ENCODE results near the gene PRR16. TPM values are rescaled to one million over a fixed set of nuclear protein-coding genes. Genes with fewer than 3 reads are reported as not detected.

Gene PRR16
- total RNA-seq, 1 donor from 2014 or later, result 19.6 TPM

- Histone ChIP-seq H3K4me3 (no peak overlapping the region), H3K36me3 (no peaks in the 10 kb centered on the region), H3K9me3 (no peaks in the 10 kb centered on the region), H3K4me1 (no peaks in the 10 kb centered on the region), H3K27ac (no peak overlapping the region), H3K27me3 (no peaks in the 10 kb centered on the region)
- TF ChIP-seq, protein P1, sequence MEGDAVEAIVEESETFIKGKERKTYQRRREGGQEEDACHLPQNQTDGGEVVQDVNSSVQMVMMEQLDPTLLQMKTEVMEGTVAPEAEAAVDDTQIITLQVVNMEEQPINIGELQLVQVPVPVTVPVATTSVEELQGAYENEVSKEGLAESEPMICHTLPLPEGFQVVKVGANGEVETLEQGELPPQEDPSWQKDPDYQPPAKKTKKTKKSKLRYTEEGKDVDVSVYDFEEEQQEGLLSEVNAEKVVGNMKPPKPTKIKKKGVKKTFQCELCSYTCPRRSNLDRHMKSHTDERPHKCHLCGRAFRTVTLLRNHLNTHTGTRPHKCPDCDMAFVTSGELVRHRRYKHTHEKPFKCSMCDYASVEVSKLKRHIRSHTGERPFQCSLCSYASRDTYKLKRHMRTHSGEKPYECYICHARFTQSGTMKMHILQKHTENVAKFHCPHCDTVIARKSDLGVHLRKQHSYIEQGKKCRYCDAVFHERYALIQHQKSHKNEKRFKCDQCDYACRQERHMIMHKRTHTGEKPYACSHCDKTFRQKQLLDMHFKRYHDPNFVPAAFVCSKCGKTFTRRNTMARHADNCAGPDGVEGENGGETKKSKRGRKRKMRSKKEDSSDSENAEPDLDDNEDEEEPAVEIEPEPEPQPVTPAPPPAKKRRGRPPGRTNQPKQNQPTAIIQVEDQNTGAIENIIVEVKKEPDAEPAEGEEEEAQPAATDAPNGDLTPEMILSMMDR (IDR thresholded peaks at IDR 0.05), result no peak
- TF ChIP-seq POLR2AphosphoS5 (IDR thresholded peaks at IDR 0.05; ENCODE audit: insufficient read depth in 1 of 2, low read depth in 1 of 2), result no peak
- no peak for DNase-seq (ENCODE audit: extremely low spot score in 2 of 2)
- intact Hi-C loops (cut with DNase I), result no loop called here
Observed at GRCh38 chr5:120446068-120446492, 18.0 kb upstream of the PRR16 start.

DNA sequence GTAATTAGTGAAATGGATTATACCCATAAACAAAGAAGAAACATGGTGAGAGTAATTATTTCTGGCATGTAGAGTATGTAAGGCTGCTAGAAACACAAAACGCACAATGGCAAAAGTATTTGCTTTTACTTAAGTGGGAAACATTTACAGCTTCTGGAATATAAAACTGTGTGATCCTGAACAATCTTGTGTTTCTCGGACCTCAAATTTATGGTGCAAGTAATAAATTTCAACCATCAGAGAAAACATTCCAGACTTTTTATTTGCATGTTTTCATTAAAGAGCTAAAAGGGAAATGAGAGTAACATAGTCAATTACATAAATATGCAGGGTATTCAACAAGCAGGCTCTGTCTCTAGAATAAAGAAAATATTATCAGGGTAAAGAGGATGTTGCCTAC is 17.2 kb upstream of the PRR16 start:
- Histone ChIP-seq H3K27ac (no peak overlapping the region), H3K36me3 (no peaks in the 10 kb centered on the region), H3K4me1 (no peaks in the 10 kb centered on the region), H3K9me3 (no peaks in the 10 kb centered on the region), H3K4me3 (no peak overlapping the region), H3K27me3 (no peaks in the 10 kb centered on the region)
- intact Hi-C loops (cut with DNase I), result no loop called here
- no peak for DNase-seq (ENCODE audit: extremely low spot score in 2 of 2)
- TF ChIP-seq POLR2AphosphoS5 (IDR thresholded peaks at IDR 0.05; ENCODE audit: insufficient read depth in 1 of 2, low read depth in 1 of 2) (no peak), POLR2A (IDR thresholded peaks at IDR 0.05) (no peak)
- TF ChIP-seq, protein P1 (IDR thresholded peaks at IDR 0.05), result no peak

GRCh38 chr5:120447706-120448239 is 16.3 kb upstream of the PRR16 start:
- no peak for DNase-seq (ENCODE audit: extremely low spot score in 2 of 2)
- Histone ChIP-seq H3K4me3 (no peak overlapping the region), H3K9me3 (no peaks in the 10 kb centered on the region), H3K4me1 (no peaks in the 10 kb centered on the region), H3K36me3 (no peaks in the 10 kb centered on the region), H3K27me3 (no peaks in the 10 kb centered on the region), H3K27ac (no peak overlapping the region)
- no peak for TF ChIP-seq POLR2AphosphoS5 (IDR thresholded peaks at IDR 0.05; ENCODE audit: insufficient read depth in 1 of 2, low read depth in 1 of 2)
- no peak for TF ChIP-seq POLR2A (IDR thresholded peaks at IDR 0.05)
- TF ChIP-seq, protein P1 (IDR thresholded peaks at IDR 0.05), result no peak
- intact Hi-C loops (cut with DNase I), result no loop called here

DNA sequence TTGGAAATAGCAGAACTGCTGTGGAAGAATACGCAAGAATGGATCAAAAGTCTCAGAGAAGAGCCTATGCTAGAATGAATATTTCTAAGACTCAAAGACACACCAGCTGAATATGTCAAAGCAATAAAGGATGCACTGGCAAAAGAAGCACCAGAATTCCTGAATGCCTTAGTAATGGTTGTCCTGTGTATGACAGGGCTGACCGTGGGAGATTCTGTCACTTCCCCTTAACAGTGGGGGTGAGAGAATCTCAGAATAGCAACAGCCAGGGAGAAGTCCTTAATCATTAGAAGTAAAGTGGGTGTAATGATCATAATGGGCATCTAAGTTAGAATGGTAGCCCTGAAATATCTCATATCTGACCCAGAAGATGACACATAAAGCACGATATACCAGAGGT is 14.6 kb upstream of the PRR16 start:
- no peaks in the 10 kb centered on the region for H3K36me3 ChIP-seq
- DNase-seq (ENCODE audit: extremely low spot score in 2 of 2), result no peak
- no peaks in the 10 kb centered on the region for H3K9me3 ChIP-seq
- H3K27me3 ChIP-seq, result no peaks in the 10 kb centered on the region
- intact Hi-C loops (cut with DNase I), result no loop called here
- no peak overlapping the region for H3K27ac ChIP-seq
- no peak for TF ChIP-seq POLR2AphosphoS5 (IDR thresholded peaks at IDR 0.05; ENCODE audit: insufficient read depth in 1 of 2, low read depth in 1 of 2)
- no peak for TF ChIP-seq POLR2A (IDR thresholded peaks at IDR 0.05)
- TF ChIP-seq, protein P1 (IDR thresholded peaks at IDR 0.05), result no peak
- no peaks in the 10 kb centered on the region for H3K4me1 ChIP-seq
- no peak overlapping the region for H3K4me3 ChIP-seq

GRCh38 chr5:120450910-120451309 is 13.2 kb upstream of the PRR16 start:
- H3K36me3 ChIP-seq, result no peaks in the 10 kb centered on the region
- no peaks in the 10 kb centered on the region for H3K9me3 ChIP-seq
- no peaks in the 10 kb centered on the region for H3K4me1 ChIP-seq
- no peak overlapping the region for H3K4me3 ChIP-seq
- no peak overlapping the region for H3K27ac ChIP-seq
- no peak for DNase-seq (ENCODE audit: extremely low spot score in 2 of 2)
- TF ChIP-seq, protein P1 (IDR thresholded peaks at IDR 0.05), result no peak
- no peak for TF ChIP-seq POLR2AphosphoS5 (IDR thresholded peaks at IDR 0.05; ENCODE audit: insufficient read depth in 1 of 2, low read depth in 1 of 2)
- no peak for TF ChIP-seq POLR2A (IDR thresholded peaks at IDR 0.05)
- H3K27me3 ChIP-seq, result no peaks in the 10 kb centered on the region
- intact Hi-C loops (cut with DNase I), result no loop called here
